Stimulated activated CD4-positive, alpha-beta T cell treated with anti-CD3 and anti-CD28 coated beads, Interleukin-15, amount 100 ng/mL, for 48 hours (primary cell): ENCODE results near the gene ATP13A4.

Experiments used
- DNase-seq, 2 donors: peaks; one replicate each; pipeline ENCODE4 v3.0.0-alpha.2; 2020; ENCODE audit warnings: low read depth in 2 of 2

Gene ATP13A4

GRCh38 chr3:193400304-193400703, 154.4 kb downstream of the ATP13A4 start:
- no peak for DNase-seq

GRCh38 chr3:193396451-193397244, 158.0 kb downstream of the ATP13A4 start:
- DNase-seq: no peak

GRCh38 chr3:193391902-193392301, 162.8 kb downstream of the ATP13A4 start:
- DNase-seq: no peak

- DNase-seq: no peak
These were observed 165.4 kb downstream of the ATP13A4 start for GRCh38 chr3:193389335-193389734.

- no peak for DNase-seq
These were observed 166.3 kb downstream of the ATP13A4 start for GRCh38 chr3:193388361-193388760.

GRCh38 chr3:193387596-193387995, 167.1 kb downstream of the ATP13A4 start:
- DNase-seq: no peak

- DNase-seq: no peak
These were observed 176.0 kb downstream of the ATP13A4 start, which contains the start of gene ATP13A5 for GRCh38 chr3:193378706-193379105. TSS of gene ATP13A5 (minus strand) at chr3:193378753. CDS start at chr3:193378725, 28 bp downstream.

GRCh38 chr3:193377591-193377990, 177.1 kb downstream of the ATP13A4 start:
- DNase-seq: no peak

- no peak for DNase-seq
These were observed 179.1 kb downstream of the ATP13A4 start for GRCh38 chr3:193375614-193376013.

- no peak for DNase-seq
These were observed 181.9 kb downstream of the ATP13A4 start for GRCh38 chr3:193372783-193373182.

- DNase-seq: no peak
These were observed 186.8 kb downstream of the ATP13A4 start for GRCh38 chr3:193367868-193368267.

- DNase-seq: no peak
These were observed 197.4 kb downstream of the ATP13A4 start for GRCh38 chr3:193357291-193357690.

- no peak for DNase-seq
These were observed 200.3 kb downstream of the ATP13A4 start for GRCh38 chr3:193354423-193354822.
